ENCODE results near the gene TSPAN18.

The TSPAN18 gene

DNA sequence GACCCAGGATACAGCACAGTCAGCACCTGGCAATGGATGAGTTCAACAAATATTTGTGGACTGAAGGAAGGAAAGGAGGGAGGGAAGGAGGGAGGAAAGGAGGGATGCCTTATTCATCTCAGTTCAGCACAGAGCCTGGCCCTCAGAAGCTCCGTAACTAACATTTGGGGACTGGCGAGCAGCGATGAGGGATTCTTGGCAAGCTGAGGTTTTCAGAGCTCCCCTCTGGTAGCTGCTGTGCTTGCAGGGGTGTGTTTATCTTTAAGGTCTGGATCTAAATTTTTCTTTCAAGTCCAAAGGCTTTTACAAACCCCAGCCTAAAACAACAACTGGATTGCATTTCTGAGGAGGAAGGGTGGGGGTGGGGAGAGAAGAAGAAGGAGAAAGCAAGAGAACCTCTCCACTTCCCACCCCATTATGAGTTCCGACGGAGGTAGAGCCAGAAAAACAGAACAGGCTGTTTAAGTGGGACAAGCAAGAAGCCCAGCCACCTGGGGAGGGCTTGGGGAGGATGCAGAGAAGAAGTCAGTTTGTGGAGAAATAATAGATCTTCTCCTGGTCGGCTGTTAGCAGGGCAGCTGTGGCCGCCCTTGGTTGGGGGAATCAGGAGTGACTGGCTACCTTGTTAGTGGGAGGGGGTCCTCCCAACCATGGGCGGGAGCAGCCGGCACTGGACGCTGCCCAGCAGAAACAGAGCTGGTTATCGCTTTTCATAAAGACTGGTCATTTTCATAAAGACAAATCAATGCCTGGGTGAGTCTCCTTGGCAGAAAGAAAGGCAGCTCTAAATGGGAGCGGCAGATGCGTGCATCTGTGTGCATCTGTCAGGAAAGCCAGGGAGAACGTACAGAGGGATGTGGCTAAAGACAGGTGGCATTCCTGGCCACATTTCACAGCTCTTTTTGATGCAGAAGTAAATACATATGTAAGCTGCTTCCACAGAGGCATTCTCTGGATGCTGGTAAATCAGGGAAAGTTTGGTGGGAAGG is 78.0 kb downstream of the TSPAN18 start:
- Histone ChIP-seq H3K4me3 (ENCODE audit: low read length) (no peak overlapping the region), H3K9me3 (ENCODE audit: insufficient read depth, low read depth, low read length) (no peaks in the 10 kb centered on the region), H3K27ac (ENCODE audit: low read depth, low read length) (peak overlapping the region; percentile 46; the same call in 1 of the 2 replicates), H3K9ac (ENCODE audit: low read depth, low read length) (no peak overlapping the region), H3K27me3 (ENCODE audit: insufficient read depth, low read length) (no peaks in the 10 kb centered on the region), H3K4me1 (ENCODE audit: insufficient read depth, low read length) (peaks cover 26% of the 10 kb centered on the region), H3K36me3 (ENCODE audit: insufficient read depth, low read length) (no peaks in the 10 kb centered on the region)
- 60% methylated on average over 14 of the region's 14 CpGs for WGBS

DNA sequence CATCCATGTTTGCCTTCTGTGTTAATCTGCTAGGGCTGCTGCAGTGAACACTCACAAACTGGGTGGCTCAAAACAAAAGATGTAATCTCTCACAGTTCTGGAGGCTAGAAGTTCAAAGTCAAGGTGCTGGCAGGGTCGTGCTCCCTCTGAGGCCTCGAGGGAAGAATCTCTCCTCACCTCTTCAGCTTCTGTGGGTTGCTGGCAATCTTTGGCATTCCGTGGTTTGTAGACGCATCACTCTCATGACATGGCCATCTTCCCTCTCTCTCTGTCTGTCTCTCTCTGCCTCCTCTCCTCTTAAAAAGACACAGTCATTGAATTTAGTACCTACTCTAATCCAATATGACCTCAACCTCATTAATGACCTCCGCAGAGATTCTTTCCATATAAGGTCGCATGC is 78.8 kb downstream of the TSPAN18 start:
- no peaks in the 10 kb centered on the region for H3K27me3 ChIP-seq (ENCODE audit: insufficient read depth, low read length)
- H3K4me1 ChIP-seq (ENCODE audit: insufficient read depth, low read length), result peaks cover 26% of the 10 kb centered on the region
- no peak overlapping the region for H3K4me3 ChIP-seq (ENCODE audit: low read length)
- no peaks in the 10 kb centered on the region for H3K9me3 ChIP-seq (ENCODE audit: insufficient read depth, low read depth, low read length)
- no peaks in the 10 kb centered on the region for H3K36me3 ChIP-seq (ENCODE audit: insufficient read depth, low read length)
- no peak overlapping the region for H3K27ac ChIP-seq (ENCODE audit: low read depth, low read length)
- 72% methylated on average over 6 of the region's 6 CpGs for WGBS
- H3K9ac ChIP-seq (ENCODE audit: low read depth, low read length), result no peak overlapping the region

DNA sequence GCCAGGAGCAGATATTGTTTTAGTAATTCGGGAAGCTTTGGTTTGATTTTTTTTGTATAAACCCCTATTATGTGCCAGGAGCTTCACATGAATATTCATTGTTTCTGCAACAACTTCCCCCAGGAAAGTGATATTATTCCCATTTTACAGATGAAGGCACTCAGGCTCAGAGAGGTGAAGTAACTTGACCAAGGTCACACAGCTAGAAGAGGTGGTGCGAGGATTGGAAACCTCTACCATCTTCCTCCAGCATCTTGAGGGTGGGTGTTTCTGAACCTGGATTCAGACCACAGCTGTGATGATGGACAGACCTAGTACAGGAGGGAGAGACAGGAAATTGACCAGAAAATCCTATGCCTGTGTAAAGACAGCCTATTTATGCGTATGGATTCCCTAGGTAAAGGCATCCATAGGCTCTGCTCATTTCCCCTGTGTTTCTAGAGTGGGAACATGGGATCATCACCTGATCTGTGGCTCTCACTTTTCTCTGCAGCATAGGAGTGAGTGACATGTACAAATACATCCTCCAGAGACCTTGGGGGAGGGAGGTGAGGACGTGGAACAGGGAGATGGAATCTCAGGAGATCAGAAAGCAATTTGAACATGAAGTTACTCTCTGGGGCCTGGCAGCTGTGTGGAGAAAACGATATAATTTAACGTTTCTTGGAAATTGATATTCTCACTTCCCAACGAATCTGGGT is 81.4 kb downstream of the TSPAN18 start:
- WGBS, result 94% methylated on average over 6 of the region's 7 CpGs
- no peak overlapping the region for H3K4me3 ChIP-seq (ENCODE audit: low read length)
- no peaks in the 10 kb centered on the region for H3K27me3 ChIP-seq (ENCODE audit: insufficient read depth, low read length)

DNA sequence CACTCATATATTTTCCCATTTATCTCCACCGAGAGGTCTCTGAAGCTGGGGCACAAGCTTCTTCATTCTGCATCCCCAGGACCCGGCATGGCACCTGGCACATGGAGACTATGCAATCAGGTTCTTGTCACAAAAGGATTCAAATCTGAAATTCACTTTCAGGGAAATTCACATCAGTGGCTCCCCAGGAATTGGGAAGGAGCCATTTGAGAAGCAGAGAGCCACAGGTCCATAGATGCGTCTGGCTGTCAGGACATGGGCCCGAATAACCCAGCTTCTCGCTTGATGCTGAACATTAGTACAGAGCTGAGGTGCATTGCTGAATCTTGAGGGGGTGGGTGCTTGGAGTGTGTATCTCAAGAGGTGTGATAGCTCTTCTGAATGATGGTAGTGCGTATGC is 82.5 kb downstream of the TSPAN18 start:
- WGBS, result 93% methylated on average over 5 of the region's 6 CpGs
- H3K4me1 ChIP-seq (ENCODE audit: insufficient read depth, low read length), result peaks cover 21% of the 10 kb centered on the region
- H3K9ac ChIP-seq (ENCODE audit: low read depth, low read length), result no peak overlapping the region; the same call in 1 of the 2 replicates
- H3K9me3 ChIP-seq (ENCODE audit: insufficient read depth, low read depth, low read length), result no peaks in the 10 kb centered on the region
- no peaks in the 10 kb centered on the region for H3K27me3 ChIP-seq (ENCODE audit: insufficient read depth, low read length)
- H3K27ac ChIP-seq (ENCODE audit: low read depth, low read length), result no peak overlapping the region
- H3K4me3 ChIP-seq (ENCODE audit: low read length), result no peak overlapping the region
- no peaks in the 10 kb centered on the region for H3K36me3 ChIP-seq (ENCODE audit: insufficient read depth, low read length)

More for the DNA sequence above, 81.4 kb downstream of the TSPAN18 start:
- Histone ChIP-seq H3K27ac (ENCODE audit: low read depth, low read length) (no peak overlapping the region), H3K36me3 (ENCODE audit: insufficient read depth, low read length) (no peaks in the 10 kb centered on the region), H3K9me3 (ENCODE audit: insufficient read depth, low read depth, low read length) (no peaks in the 10 kb centered on the region), H3K9ac (ENCODE audit: low read depth, low read length) (no peak overlapping the region), H3K4me1 (ENCODE audit: insufficient read depth, low read length) (peaks cover 16% of the 10 kb centered on the region)

DNA sequence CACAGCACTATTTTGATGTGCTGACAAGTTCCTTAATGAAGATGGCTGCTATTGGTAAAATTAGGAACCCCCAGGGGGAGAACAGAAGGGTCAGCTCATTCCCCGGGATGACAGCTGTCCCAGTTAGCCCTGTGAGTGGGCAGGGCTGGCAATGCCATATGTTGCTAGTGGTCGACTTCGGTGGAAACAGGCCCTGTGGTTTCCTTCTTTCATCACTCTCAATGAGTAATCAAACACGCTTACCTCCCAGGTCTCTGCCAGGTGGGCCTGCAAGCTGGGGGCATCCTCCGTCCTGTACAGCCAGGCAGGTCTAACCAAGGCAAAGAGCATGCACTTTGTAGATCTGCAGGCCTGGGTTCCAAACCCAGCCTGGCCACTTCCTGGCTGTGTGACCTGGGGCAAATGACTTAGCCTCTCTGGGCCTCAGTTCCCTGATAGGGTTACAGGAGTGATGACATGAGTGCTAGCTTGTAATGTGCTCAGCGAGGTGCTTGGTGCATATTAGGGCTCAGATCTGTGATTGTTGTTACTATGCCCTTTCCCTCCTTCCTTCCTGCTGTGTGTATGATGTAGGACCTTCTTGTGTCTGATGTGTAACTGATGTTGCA is 85.2 kb downstream of the TSPAN18 start:
- Histone ChIP-seq H3K9ac (ENCODE audit: low read depth, low read length) (no peak overlapping the region), H3K36me3 (ENCODE audit: insufficient read depth, low read length) (no peaks in the 10 kb centered on the region), H3K4me1 (ENCODE audit: insufficient read depth, low read length) (peaks cover 6% of the 10 kb centered on the region), H3K27ac (ENCODE audit: low read depth, low read length) (no peak overlapping the region), H3K9me3 (ENCODE audit: insufficient read depth, low read depth, low read length) (no peaks in the 10 kb centered on the region), H3K27me3 (ENCODE audit: insufficient read depth, low read length) (no peaks in the 10 kb centered on the region), H3K4me3 (ENCODE audit: low read length) (no peak overlapping the region)
- WGBS, result 96% methylated on average over 6 of the region's 6 CpGs

DNA sequence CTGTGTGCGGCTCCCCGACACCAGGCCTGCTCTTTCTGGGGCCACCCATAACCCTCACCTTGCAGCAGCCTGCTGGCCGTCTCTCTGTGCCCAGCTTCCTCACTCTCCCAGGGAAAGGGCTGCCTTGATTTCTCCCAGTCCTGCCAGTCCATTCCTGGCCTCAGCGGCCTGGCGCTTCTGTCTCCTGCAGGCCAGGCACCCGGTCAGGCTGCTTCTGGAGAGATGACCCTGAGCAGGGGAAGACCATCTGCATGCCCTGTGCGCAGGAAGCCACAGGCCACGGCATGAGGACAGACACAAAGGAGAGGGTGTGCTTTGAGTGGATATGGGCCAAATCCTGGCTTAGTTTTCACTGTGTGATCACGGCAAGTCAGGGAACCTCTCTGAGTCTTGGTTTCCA is 86.2 kb downstream of the TSPAN18 start:
- Histone ChIP-seq H3K27me3 (ENCODE audit: insufficient read depth, low read length) (no peaks in the 10 kb centered on the region), H3K4me1 (ENCODE audit: insufficient read depth, low read length) (peaks cover 6% of the 10 kb centered on the region), H3K9ac (ENCODE audit: low read depth, low read length) (no peak overlapping the region), H3K27ac (ENCODE audit: low read depth, low read length) (no peak overlapping the region), H3K36me3 (ENCODE audit: insufficient read depth, low read length) (no peaks in the 10 kb centered on the region), H3K4me3 (ENCODE audit: low read length) (no peak overlapping the region), H3K9me3 (ENCODE audit: insufficient read depth, low read depth, low read length) (no peaks in the 10 kb centered on the region)
- 87% methylated on average over 9 of the region's 9 CpGs for whole genome bisulfite sequencing

DNA sequence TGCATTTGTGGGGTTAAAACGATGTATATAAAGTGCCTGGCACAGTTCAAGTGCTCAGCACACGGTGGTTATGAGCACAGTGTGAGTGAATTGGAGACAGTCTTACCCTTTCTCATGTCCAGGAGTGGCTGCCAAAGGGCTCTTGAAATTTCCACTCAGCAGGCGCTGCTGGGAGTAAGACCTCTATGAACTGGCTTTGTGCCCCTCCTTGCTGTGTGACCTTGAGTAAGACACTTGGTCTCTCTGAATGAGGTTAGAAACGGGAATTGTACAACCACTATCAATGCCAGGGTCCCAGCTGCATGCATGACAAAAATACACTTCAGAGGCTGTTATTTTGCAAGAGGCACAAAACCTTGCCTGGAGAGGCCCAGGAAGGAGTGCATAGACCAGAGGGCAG is 86.6 kb downstream of the TSPAN18 start:
- H3K36me3 ChIP-seq (ENCODE audit: insufficient read depth, low read length), result no peaks in the 10 kb centered on the region
- WGBS, result 90% methylated on average over 4 of the region's 4 CpGs
- H3K9ac ChIP-seq (ENCODE audit: low read depth, low read length), result no peak overlapping the region
- peaks cover 6% of the 10 kb centered on the region for H3K4me1 ChIP-seq (ENCODE audit: insufficient read depth, low read length)
- H3K9me3 ChIP-seq (ENCODE audit: insufficient read depth, low read depth, low read length), result no peaks in the 10 kb centered on the region
- no peak overlapping the region for H3K4me3 ChIP-seq (ENCODE audit: low read length)
- no peaks in the 10 kb centered on the region for H3K27me3 ChIP-seq (ENCODE audit: insufficient read depth, low read length)
- no peak overlapping the region for H3K27ac ChIP-seq (ENCODE audit: low read depth, low read length)

DNA sequence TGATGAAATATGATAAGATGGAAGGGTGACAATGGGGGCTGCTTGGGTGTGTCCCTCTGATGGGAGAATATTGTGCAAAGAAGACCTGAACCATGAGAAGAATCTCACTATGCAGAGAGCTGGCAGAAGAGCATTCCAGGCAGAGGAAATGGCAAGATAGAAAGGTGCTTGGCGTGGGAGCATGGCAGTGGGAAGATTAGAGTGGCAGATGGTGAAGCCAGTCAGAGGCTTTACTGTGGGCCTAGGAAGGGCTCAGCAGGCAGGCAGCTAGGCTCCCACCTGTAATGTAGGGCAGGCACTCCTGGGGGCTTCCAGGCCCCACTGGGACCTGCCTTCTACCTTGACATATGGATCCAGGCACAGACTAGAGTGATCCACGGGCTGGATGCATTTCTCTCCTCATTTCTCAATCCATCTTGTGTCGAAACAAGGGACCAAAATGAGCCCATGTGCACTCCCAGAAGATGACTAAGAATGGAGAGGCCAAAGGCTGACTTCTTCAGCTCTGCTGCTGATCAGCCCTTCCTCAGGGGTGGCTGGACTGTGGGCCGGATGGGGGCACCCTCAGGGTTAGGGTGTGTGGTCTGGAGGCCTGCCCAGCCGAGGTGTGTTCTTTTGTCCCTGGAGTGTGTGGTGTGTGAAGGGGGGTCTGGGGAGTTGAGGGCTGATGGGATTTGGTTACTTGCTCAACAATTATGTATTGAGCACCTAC is 88.3 kb downstream of the TSPAN18 start:
- no peak overlapping the region for H3K4me3 ChIP-seq (ENCODE audit: low read length)
- WGBS, result 87% methylated on average over 5 of the region's 5 CpGs
- no peak overlapping the region for H3K9ac ChIP-seq (ENCODE audit: low read depth, low read length)
- H3K27me3 ChIP-seq (ENCODE audit: insufficient read depth, low read length), result no peaks in the 10 kb centered on the region
- H3K9me3 ChIP-seq (ENCODE audit: insufficient read depth, low read depth, low read length), result no peaks in the 10 kb centered on the region
- no peak overlapping the region for H3K27ac ChIP-seq (ENCODE audit: low read depth, low read length)
- no peaks in the 10 kb centered on the region for H3K36me3 ChIP-seq (ENCODE audit: insufficient read depth, low read length)
- peaks cover 6% of the 10 kb centered on the region for H3K4me1 ChIP-seq (ENCODE audit: insufficient read depth, low read length)

DNA sequence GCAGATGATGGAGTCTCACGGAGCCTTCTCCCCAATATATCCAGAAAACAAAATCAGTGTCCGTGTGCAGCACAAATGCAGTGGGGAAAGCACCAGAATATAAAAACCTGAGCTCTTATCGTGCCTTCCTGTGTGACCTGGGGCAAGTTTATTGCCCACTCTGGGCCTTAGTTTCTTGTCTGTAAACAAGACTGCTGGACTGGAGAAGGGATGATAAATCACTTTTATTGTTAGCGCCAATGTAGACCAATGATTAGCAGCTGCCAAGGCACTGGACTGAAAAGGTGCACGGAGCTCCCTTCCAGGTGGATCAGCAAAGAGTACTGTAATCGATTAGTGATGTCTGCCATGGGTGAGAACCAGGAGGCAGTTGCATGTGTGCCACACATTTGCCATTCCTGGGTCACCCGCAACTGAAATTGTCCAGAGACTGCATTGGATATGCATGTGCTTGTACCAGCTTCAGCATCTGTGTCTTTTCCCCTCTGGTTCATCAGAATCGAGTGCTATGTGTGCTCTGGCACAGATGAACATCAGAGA is 89.2 kb downstream of the TSPAN18 start:
- Histone ChIP-seq H3K4me3 (ENCODE audit: low read length) (no peak overlapping the region), H3K36me3 (ENCODE audit: insufficient read depth, low read length) (no peaks in the 10 kb centered on the region), H3K27me3 (ENCODE audit: insufficient read depth, low read length) (no peaks in the 10 kb centered on the region), H3K4me1 (ENCODE audit: insufficient read depth, low read length) (peaks cover 6% of the 10 kb centered on the region), H3K9me3 (ENCODE audit: insufficient read depth, low read depth, low read length) (no peaks in the 10 kb centered on the region), H3K27ac (ENCODE audit: low read depth, low read length) (no peak overlapping the region), H3K9ac (ENCODE audit: low read depth, low read length) (no peak overlapping the region)
- 93% methylated on average over 8 of the region's 8 CpGs for WGBS

DNA sequence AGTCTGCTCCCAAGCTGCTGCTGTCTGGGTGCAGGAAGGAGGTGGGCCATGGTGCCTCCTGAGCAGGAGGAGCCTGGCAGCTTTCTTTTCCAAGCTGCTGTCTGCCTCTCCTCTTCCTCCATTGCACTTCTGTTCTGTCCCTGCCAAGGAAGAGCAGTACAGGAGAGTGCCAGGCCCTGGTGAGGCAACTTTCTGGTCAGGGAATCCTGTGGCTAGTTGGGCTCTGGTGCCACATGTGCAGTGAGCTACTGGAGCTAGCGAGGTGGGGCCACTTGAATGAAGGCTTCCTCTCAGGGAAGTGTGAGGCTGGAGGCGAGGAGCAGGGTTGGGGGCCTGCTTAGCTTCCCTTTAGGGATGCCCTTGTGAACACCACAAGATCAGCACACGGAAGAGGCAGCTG is 90.0 kb downstream of the TSPAN18 start:
- H3K4me1 ChIP-seq (ENCODE audit: insufficient read depth, low read length), result peaks cover 6% of the 10 kb centered on the region
- no peaks in the 10 kb centered on the region for H3K36me3 ChIP-seq (ENCODE audit: insufficient read depth, low read length)
- no peaks in the 10 kb centered on the region for H3K9me3 ChIP-seq (ENCODE audit: insufficient read depth, low read depth, low read length)
- WGBS, result 89% methylated on average over 3 of the region's 3 CpGs
- no peaks in the 10 kb centered on the region for H3K27me3 ChIP-seq (ENCODE audit: insufficient read depth, low read length)
- no peak overlapping the region for H3K4me3 ChIP-seq (ENCODE audit: low read length)
- H3K9ac ChIP-seq (ENCODE audit: low read depth, low read length), result no peak overlapping the region
- no peak overlapping the region for H3K27ac ChIP-seq (ENCODE audit: low read depth, low read length)
